Measurements from ENCODE around the gene XBP1. TPM values are rescaled to one million over a fixed set of nuclear protein-coding genes. Genes with fewer than 3 reads are reported as not detected.

The XBP1 gene
- polyA plus RNA-seq, 1 of the 3 experiments (the other 2 are of a cell fraction), result 55.6 TPM

GRCh38 chr22:28779833-28780232, 20.5 kb downstream of the XBP1 start:
- no peaks in the 10 kb centered on the region for H3K27me3 ChIP-seq (ENCODE audit: insufficient read depth)
- POLR2A ChIA-PET, result no interaction called here
- H3K36me3 ChIP-seq (replicated peaks in 1 of 2; ENCODE audit: control insufficient read depth in 1 of 2, insufficient read depth in 2 of 2, low read length in 1 of 2), result peaks cover 15 to 78% of the 10 kb centered on the region in 2 experiments
- 95% methylated on average over 5 of the region's 5 CpGs for WGBS (ENCODE audit: low lambda C conversion rate)
- H3K4me1 ChIP-seq (ENCODE audit: control insufficient read depth in 1 of 2, insufficient read depth in 2 of 2, low read depth in 1 of 2, low read length in 1 of 2), result no peaks in the 10 kb centered on the region
- no peaks in the 10 kb centered on the region for H3K9me2 ChIP-seq
- no peak overlapping the region for H3K9ac ChIP-seq
- H3K4me2 ChIP-seq, result no peak overlapping the region
- CTCF ChIA-PET, result interaction anchor here (1.3 to 1.4 kb wide), 2 partner anchors 9 to 50 kb away, joined by 3 to 4 read pairs; no protein-coding TSS in a partner anchor
- no peak overlapping the region for H2AFZ ChIP-seq (ENCODE audit: low read depth)
- no peaks in the 10 kb centered on the region for H3K9me3 ChIP-seq
- H3F3A ChIP-seq (replicated peaks; ENCODE audit: insufficient read depth), result peaks cover 4% of the 10 kb centered on the region
- H3K79me2 ChIP-seq (ENCODE audit: insufficient read depth), result peaks cover 73% of the 10 kb centered on the region
- DNase-seq, result no peak
- H4K20me1 ChIP-seq (ENCODE audit: insufficient read depth), result peaks cover 20% of the 10 kb centered on the region; the same call in 1 of the 2 replicates
- TF ChIP-seq RFX5 (IDR thresholded peaks at IDR 0.05; ENCODE audit: low read length) (no peak), FOXJ3 (CRISPR knock-in tag; IDR thresholded peaks at IDR 0.05) (no peak), PBX3 (IDR thresholded peaks at IDR 0.05) (no peak)
- no peak overlapping the region for H3K27ac ChIP-seq (ENCODE audit: low read depth in 2 of 2, low read length in 1 of 2)
- H3K4me3 ChIP-seq (ENCODE audit: low read depth in 2 of 2, low read length in 1 of 2), result no peak overlapping the region

GRCh38 chr22:28774378-28774777, 26.0 kb downstream of the XBP1 start:
- no peaks in the 10 kb centered on the region for H3K27me3 ChIP-seq (ENCODE audit: insufficient read depth)
- DNase-seq, result no peak
- peaks cover 0 to 39% of the 10 kb centered on the region in 2 experiments for H3K36me3 ChIP-seq (replicated peaks in 1 of 2; ENCODE audit: control insufficient read depth in 1 of 2, insufficient read depth in 2 of 2, low read length in 1 of 2)
- no peaks in the 10 kb centered on the region for H3K4me1 ChIP-seq (ENCODE audit: control insufficient read depth in 1 of 2, insufficient read depth in 2 of 2, low read depth in 1 of 2, low read length in 1 of 2)
- POLR2A ChIA-PET, result interaction anchor here (0.7 kb wide), 1 partner anchor 40 kb away, joined by 4 read pairs; no protein-coding TSS in a partner anchor
- peak overlapping the region in 1 of 2 experiments; percentile 88; a peak in 1 of 4 replicates for H3K27ac ChIP-seq (ENCODE audit: low read depth in 2 of 2, low read length in 1 of 2)
- CTCF ChIA-PET, result interaction anchor here (3.2 kb wide), 1 partner anchor 25 kb away, joined by 17 read pairs; the partner anchor contains the start of gene XBP1
- H3F3A ChIP-seq (replicated peaks; ENCODE audit: insufficient read depth), result peaks cover 7% of the 10 kb centered on the region
- no peaks in the 10 kb centered on the region for H3K9me3 ChIP-seq
- peaks cover 64% of the 10 kb centered on the region for H3K79me2 ChIP-seq (ENCODE audit: insufficient read depth)
- H2AFZ ChIP-seq (ENCODE audit: low read depth), result no peak overlapping the region
- WGBS (ENCODE audit: low lambda C conversion rate), result 95% methylated on average over 1 of the region's 1 CpG
- 0 out of 4 replicates have a peak overlapping the region, but pooled peaks of 1 of the 2 experiments have one; percentile 88 for H3K4me3 ChIP-seq (ENCODE audit: low read depth in 2 of 2, low read length in 1 of 2)
- no peak for TF ChIP-seq RFX5 (IDR thresholded peaks at IDR 0.05; ENCODE audit: low read length)
- TF ChIP-seq CHD2 (IDR thresholded peaks at IDR 0.05; ENCODE audit: low read length, partially characterized antibody), result no peak
- TF ChIP-seq RCOR1 (IDR thresholded peaks at IDR 0.05; ENCODE audit: low read length), result no peak
- no peak for TF ChIP-seq EZH2phosphoT487 (IDR thresholded peaks at IDR 0.05; ENCODE audit: borderline replicate concordance, low read depth)
- TF ChIP-seq ELF1 (IDR thresholded peaks at IDR 0.05), result no peak
- TF ChIP-seq GABPA (IDR thresholded peaks at IDR 0.05; ENCODE audit: low read depth), result no peak
- no peak for TF ChIP-seq POLR2AphosphoS5 (IDR thresholded peaks at IDR 0.05; ENCODE audit: low read depth, low read length)
- no peak for TF ChIP-seq MAX (IDR thresholded peaks at IDR 0.05; ENCODE audit: low read depth)
- TF ChIP-seq RAD21 (IDR thresholded peaks at IDR 0.05; ENCODE audit: low read length), result no peak
- no peak for TF ChIP-seq RXRA (IDR thresholded peaks at IDR 0.05; ENCODE audit: borderline replicate concordance, low read depth)
- no peak for TF ChIP-seq YY1 (IDR thresholded peaks at IDR 0.05; ENCODE audit: low read depth)
- no peak for TF ChIP-seq USF2 (IDR thresholded peaks at IDR 0.05; ENCODE audit: borderline replicate concordance, low read depth, low read length)
- H3K4me2 ChIP-seq, result 0 out of 2 replicates have a peak overlapping the region, but pooled peaks have one; percentile 95
- H3K9ac ChIP-seq, result no peak overlapping the region
- H3K9me2 ChIP-seq, result no peaks in the 10 kb centered on the region
- H4K20me1 ChIP-seq (ENCODE audit: insufficient read depth), result peaks cover 6% of the 10 kb centered on the region; the same call in 1 of the 2 replicates
